HG02763 (cell line): ENCODE results near the gene PMP22.
A peak's percentile ranks its signal among the peaks of the same experiment; 100 is the strongest.
"Not testable (repeated sequence)": the region's sequence is repeated elsewhere in the genome, so short reads cannot be mapped to it uniquely, and the experiment has no call there.

Experiments
- ATAC-seq: cut with Tn5 transposase; IDR thresholded peaks from one replicate; pipeline ENCODE4 v1.9.1; 2021; ENCODE audit warnings: mild to moderate bottlenecking, moderate library complexity; ENCODE audit not compliant: unreplicated experiment

Gene PMP22

GRCh38 chr17:15257258-15257788 is 7.8 kb downstream of the PMP22 start:
- peak; percentile 70 for ATAC-seq

GRCh38 chr17:15256689-15257088 is 8.4 kb downstream of the PMP22 start:
- ATAC-seq: no peak

GRCh38 chr17:15255713-15256454 is 9.2 kb downstream of the PMP22 start:
- no peak for ATAC-seq

- ATAC-seq: no peak
Measured at GRCh38 chr17:15250135-15250860, 14.8 kb downstream of the PMP22 start.

- no peak for ATAC-seq
Measured at GRCh38 chr17:15249487-15249886, 15.6 kb downstream of the PMP22 start.

DNA sequence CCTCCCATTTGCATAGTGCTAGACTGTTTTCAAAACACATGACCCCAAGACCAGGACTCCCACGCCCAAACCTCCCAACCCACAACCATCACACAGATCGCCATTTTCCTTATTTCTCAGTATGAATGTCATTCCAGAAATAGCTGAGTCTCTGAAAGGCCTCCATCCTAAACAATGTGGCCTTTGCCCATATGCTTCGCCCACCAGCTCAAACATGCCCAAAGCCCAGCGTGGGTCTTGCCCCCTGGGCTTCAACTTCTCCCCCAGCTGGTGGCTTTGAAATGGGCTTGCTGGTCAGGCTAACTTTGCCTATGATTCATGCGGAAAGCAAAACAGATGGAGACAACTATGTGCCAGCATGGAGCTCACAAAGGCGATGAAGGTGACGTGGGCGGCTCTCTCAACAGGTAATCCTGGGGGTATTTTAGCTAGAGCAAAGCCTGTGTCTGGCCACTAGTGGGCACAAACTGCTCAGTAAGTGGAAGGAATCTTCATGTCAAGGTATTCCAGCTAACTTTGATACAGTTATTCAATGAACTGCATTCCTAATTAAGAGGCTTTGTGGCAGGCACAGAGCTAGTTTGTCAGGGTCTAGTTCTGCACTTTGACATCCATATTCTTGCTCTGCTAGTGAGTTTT is 17.1 kb downstream of the PMP22 start:
- no peak for ATAC-seq

- ATAC-seq: no peak
Measured at GRCh38 chr17:15245054-15245453, 20.1 kb downstream of the PMP22 start.

GRCh38 chr17:15240644-15241043 is 24.5 kb downstream of the PMP22 start:
- no peak for ATAC-seq

DNA sequence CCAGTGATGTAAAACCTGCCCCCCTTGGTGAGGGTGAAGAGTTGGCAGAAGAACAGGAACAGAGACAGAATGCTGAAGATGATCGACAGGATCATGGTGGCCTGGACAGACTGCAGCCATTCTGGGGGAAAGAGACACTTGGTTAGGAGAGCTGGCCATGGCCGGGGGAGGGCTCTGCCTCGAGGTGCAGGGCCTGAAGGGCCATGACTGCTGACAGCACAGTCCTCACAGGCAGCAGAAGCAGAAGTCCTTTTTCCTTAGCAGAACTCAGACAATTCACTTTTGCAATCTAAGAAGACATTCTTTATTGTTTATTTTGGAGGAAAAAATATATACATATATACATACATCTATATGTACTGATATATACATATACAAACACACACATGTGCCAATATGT is 25.6 kb downstream of the PMP22 start:
- no peak for ATAC-seq

GRCh38 chr17:15238676-15239422 is 26.3 kb downstream of the PMP22 start:
- no peak for ATAC-seq

DNA sequence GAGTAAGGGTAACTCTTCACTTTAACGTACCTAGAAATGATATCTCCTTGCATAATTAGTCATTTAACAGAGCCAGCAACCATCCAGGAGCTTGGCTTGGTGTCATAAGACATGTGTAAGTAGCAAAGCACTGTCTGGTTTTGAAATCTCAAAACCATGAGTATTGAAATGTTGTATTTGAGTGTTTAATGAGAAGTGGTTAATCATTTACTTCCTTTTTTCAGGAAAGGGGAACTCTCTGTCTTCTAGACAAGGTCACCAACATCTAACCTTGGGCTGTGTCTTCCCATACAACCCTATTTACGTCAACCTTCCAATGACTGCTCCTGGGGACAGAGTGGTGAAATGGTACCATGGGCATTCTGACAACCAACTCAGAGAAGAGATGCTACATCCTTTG is 27.1 kb downstream of the PMP22 start:
- ATAC-seq: no peak

- ATAC-seq: no peak
Measured at GRCh38 chr17:15237106-15237425, 28.1 kb downstream of the PMP22 start.

DNA sequence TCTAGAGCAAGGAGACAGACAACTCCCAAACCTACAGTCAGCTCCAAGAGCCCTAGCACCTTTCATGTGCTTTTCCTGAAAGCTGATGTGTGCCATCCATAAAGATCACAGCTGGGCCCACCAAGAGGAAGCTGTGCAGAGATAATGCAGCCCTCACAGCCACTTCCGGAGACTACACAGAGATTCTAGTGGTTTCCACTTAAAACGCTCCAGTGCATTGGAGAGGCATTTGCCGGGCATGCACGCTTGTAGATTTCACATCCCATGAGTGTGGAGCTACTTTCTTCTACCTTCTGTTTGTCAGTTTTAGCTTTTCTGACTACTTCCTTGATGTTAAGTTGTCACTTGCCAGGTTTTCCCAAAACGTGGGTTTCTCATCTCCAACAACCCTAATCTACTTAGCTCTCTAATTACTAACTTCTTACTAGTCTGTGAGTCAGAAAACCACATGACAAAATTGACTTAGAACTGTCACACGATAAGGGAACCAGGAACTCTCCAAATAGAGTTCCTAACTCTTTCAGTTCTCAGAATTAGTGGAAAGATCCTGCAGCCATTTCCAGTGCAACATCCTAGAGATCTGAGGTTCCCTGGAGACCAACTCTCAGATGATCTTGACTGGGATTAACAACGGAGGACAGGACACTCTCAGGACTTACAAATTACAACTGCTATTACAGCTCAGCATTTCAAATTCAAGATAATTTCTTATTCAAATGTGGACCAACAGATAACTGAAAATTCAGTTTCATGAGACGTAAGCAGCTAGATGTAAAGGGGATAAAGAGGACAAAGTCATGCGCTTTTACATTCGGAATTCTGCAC is 28.6 kb downstream of the PMP22 start:
- ATAC-seq: no peak

DNA sequence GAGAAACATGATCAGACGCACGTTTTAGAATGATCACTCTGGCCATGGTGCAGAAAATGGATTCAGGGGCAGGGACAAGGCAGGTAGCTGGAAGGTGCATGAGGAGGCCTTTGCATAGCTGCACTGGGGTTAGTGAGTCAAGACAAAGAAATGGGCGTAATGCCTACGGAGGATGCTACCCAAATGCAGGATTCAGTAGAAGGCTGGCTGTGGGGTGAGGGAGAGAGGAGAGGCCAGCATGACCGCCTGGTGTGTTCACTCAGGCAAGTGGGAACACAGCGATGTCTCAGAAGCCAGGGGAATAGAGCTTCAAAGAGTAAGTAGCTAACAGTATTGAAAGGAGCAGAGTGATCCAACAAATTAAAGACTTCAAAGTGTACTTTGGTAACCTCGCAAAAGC is 31.2 kb downstream of the PMP22 start:
- ATAC-seq: no peak

DNA sequence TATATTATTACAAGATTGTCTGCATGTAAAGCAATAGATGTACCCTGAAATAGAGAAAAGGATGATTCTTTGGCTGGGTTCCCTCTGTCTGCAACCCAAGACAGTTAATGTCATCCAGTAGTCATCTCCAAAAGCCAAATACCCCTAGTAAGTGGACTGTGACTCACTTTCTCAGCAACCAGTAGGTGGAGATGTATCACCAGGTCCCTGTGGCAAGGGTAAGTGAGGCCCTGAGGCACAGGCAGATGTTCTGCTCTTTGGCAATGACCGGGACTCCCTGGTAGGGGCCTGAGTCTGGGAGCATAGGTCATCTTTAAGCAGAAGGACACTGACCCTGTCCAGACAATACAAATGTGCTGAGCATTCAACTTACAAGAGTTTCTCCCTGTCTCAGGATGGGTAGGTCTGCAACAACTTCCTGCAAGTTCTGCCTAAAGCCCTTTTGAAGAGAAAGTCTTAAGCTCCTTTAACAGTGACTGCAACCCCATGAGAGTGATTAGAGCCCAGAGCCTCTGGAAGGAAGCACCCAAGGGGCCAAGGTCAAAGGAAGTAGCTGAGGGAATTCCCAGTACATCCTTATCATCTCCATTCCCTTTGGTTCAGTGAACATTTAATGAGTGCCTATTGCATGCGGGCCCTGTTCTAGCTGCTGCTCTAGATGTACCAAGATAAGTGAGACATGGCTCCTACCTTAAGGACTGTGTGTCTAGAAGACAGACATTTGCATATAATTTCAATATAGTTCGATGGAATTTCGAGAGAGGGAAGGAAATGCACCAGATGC is 31.9 kb downstream of the PMP22 start:
- no peak for ATAC-seq

- ATAC-seq: no peak
Measured at GRCh38 chr17:15232517-15232915, 32.6 kb downstream of the PMP22 start.

DNA sequence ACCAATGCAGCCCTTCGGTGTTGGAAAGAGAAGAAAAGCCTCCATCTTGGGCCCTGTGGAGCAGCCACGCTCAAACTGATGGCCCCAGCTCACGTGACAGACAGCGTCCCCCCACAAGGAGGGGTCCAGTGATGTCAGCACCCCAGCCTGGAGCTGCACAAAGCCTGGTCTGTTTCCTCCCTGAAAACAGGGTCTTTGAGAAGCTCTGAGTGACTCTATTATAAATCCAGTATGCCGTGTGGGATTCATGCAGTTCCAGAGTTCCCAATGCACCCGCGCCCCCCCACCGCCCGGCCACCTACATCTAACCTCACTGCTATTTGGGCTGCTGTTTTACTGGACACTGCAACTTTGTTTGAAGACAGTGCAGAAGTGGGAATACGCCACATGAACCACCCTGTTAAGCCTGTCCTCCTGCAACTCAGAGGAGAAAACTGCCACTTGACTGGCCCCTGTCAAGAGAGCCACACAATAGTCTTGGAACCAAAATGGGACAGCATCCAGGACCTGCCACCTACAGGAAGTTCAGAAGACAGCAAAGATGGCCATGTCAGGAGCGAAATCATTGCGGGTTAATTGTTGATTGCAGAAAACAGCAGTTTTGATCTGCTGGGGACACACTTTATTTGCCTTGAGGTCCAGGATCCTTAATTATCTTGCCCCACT is 33.1 kb downstream of the PMP22 start:
- ATAC-seq: no peak

DNA sequence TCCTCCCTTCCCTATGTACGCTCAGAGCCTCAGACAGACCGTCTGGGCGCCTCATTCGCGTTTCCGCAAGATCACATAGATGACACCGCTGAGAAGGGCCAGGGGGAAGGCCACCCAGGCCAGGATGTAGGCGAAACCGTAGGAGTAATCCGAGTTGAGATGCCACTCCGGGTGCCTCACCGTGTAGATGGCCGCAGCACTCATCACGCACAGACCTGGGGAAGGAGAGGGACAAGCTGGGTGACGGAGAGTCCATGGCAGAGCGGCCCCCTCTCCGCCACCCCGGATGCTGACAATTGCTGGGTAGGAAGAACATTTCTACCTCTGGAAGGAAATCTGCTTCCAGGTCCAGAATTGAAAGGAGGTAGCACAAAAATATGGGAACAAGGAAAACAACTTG is 34.3 kb downstream of the PMP22 start:
- no peak for ATAC-seq

DNA sequence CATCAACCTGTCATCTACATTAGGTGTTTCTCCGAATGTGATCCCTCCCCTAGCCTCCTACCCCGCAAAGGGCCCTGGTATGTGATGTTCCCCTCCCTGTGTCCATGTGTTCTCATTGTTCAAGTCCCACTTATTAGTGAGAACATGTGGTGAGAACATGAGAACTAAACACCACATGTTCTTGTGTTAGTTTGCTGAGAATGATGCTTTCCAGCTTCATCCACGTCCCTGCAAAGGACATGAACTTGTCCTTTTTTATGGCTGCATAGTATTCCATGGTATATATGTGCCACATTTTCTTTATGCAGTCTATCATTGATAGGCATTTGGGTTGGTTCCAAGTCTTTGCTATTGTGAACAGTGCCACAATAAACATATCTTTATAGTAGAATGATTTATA is 43.3 kb downstream of the PMP22 start:
- ATAC-seq: not testable (repeated sequence)
